K562 (cell line): ENCODE data around the gene EXOC4. TPM values are rescaled to one million over a fixed set of nuclear protein-coding genes. Genes with fewer than 3 reads are reported as not detected.

Experiments used
- ATAC-seq: fragments of 200-7000 bp; cut with Tn5 transposase; 3 replicates; pipeline ENCODE4 v1.9.1; 2020; ENCODE audit warnings: moderate library complexity
- BruUV-seq: library from RNA; stranded (reverse); fragments of 400-500 nt; replicated peaks from 2 replicates; lab custom pipeline; 2021; lab: Mats Ljungman, UMichigan
- CTCF ChIA-PET: fragments of 300-600 bp; formaldehyde crosslinking; extraction: SDS; loops from one replicate; lab custom pipeline; 2021; ENCODE audit warnings: low intra/inter-chr PET ratio; lab: Yijun Ruan, JAX
- POLR2A ChIA-PET: fragments of 300-600, 350-650 bp; sonication (Branson Sonifier 250); formaldehyde crosslinking; extraction: SDS; loops from one replicate; lab custom pipeline; 2021; ENCODE audit warnings: antibody characterized with exemption, inconsistent platforms; lab: Yijun Ruan, JAX
- DNase-seq, 4 experiments: peaks; one replicate each; pipeline versions ENCODE4 v3.0.0 to v3.0.0-alpha.2; 2011 to 2018; ENCODE audit warnings: low spot score in 3 of 4, mixed read lengths in 3 of 4; ENCODE audit errors: extremely low read depth in 1 of 4
- FAIRE-seq: peaks from 2 replicates; lab custom pipeline; 2011; peaks lifted over from hg19 to GRCh38; lab: Jason Lieb, UNC
- H2AFZ ChIP-seq: 2 replicates; pipeline ENCODE4 v1.6.0; 2011; ENCODE audit warnings: low read depth, low read length, control low read depth, inconsistent platforms
- H3K27ac ChIP-seq: fragments of 200-600 bp; 3 replicates; pipeline ENCODE4 v1.8.0; 2011; ENCODE audit warnings: low read depth, mild to moderate bottlenecking, control low read depth, inconsistent platforms, low read length, moderate library complexity, mixed read lengths; ENCODE audit errors: extremely low read depth
- H3K27me3 ChIP-seq, 2 experiments: fragments of 300-600 bp in 1 of 2; 2 replicates in 1 of 2; 3 replicates in 1 of 2; pipeline versions ENCODE4 v1.6.0 to v1.8.0; 2011; ENCODE audit warnings: inconsistent platforms in 2 of 2, low read length in 2 of 2, mild to moderate bottlenecking in 1 of 2, mixed read lengths in 1 of 2, moderate library complexity in 1 of 2; ENCODE audit not compliant: control insufficient read depth in 2 of 2, insufficient read depth in 2 of 2
- H3K36me3 ChIP-seq: fragments of 300-600 bp; 3 replicates; pipeline ENCODE4 v1.8.0; 2011; ENCODE audit warnings: mild to moderate bottlenecking, low read length, inconsistent platforms; ENCODE audit not compliant: control insufficient read depth, insufficient read depth
- H3K4me1 ChIP-seq, 2 experiments: fragments of 200-600 bp in 1 of 2; replicated peaks in 1 of 2; 2 replicates in 1 of 2; 3 replicates in 1 of 2; pipeline versions ENCODE4 v1.5.1 to v1.8.0; 2011; ENCODE audit warnings: inconsistent platforms in 2 of 2, low read length in 2 of 2, mild to moderate bottlenecking in 1 of 2, mixed read lengths in 1 of 2, moderate library complexity in 1 of 2; ENCODE audit not compliant: control insufficient read depth in 2 of 2, insufficient read depth in 2 of 2
- H3K4me2 ChIP-seq: 2 replicates; pipeline ENCODE4 v1.6.1; 2011; ENCODE audit warnings: low read length, control low read depth, inconsistent platforms, mixed read lengths; ENCODE audit not compliant: insufficient read depth
- H3K4me3 ChIP-seq: fragments of 200-600 bp; sonication (generic), shearing (Covaris generic); 2 replicates; pipeline ENCODE4 v1.5.1; 2016; ENCODE audit warnings: control low read depth, inconsistent platforms
- H3K79me2 ChIP-seq: fragments of 200-600 bp; 3 replicates; pipeline ENCODE4 v1.8.0; 2011; ENCODE audit warnings: low read length, inconsistent platforms; ENCODE audit not compliant: control insufficient read depth, insufficient read depth
- H3K9ac ChIP-seq, 2 experiments: 2 replicates each; pipeline versions ENCODE4 v1.6.0 to v1.6.1; 2011; ENCODE audit warnings: low read depth in 2 of 2, low read length in 2 of 2, control low read depth in 1 of 2, inconsistent platforms in 1 of 2, mild to moderate bottlenecking in 1 of 2, mixed read lengths in 1 of 2; ENCODE audit not compliant: insufficient read depth in 1 of 2
- H3K9me1 ChIP-seq: one replicate; pipeline ENCODE4 v1.6.0; 2011; ENCODE audit warnings: inconsistent platforms, mild to moderate bottlenecking, low read length, moderate library complexity; ENCODE audit not compliant: control insufficient read depth, insufficient read depth
- H3K9me3 ChIP-seq: replicated peaks from 2 replicates; pipeline ENCODE4 v1.5.1; 2011; ENCODE audit warnings: low read depth, low read length, inconsistent platforms; ENCODE audit not compliant: control insufficient read depth, insufficient read depth
- H4K20me1 ChIP-seq: replicated peaks from 2 replicates; pipeline ENCODE4 v1.6.1; 2011; ENCODE audit warnings: low read length, inconsistent platforms, mixed read lengths; ENCODE audit not compliant: control insufficient read depth, insufficient read depth
- CCAR2 ChIP-seq: fragments of 200-400 bp; formaldehyde crosslinking; IDR thresholded peaks from 2 replicates; pipeline ENCODE4 v1.6.1; 2017; ENCODE audit warnings: mild to moderate bottlenecking, low read depth, low read length
- CSDE1 ChIP-seq, 2 experiments: fragments of 450-650 bp; IDR thresholded peaks; 2 replicates each; pipeline ENCODE4 v1.6.1; 2016; ENCODE audit warnings: mild to moderate bottlenecking in 1 of 2
- ESRRB ChIP-seq: fragments of 250-450 bp; sonication (Bioruptor Pico); IDR thresholded peaks from 2 replicates; pipeline ENCODE4 v1.5.0; 2020; ENCODE audit warnings: mild to moderate bottlenecking, moderate library complexity, borderline replicate concordance
- HEY1 ChIP-seq: fragments of 250-450 bp; sonication (Bioruptor Pico); IDR thresholded peaks from 2 replicates; pipeline ENCODE4 v1.5.0; 2020; ENCODE audit warnings: mild to moderate bottlenecking, moderate library complexity, borderline replicate concordance
- IRF2 ChIP-seq: sonication (generic); formaldehyde crosslinking; IDR thresholded peaks from 2 replicates; pipeline ENCODE4 v1.8.1; 2022; ENCODE audit warnings: mild to moderate bottlenecking, missing genetic modification reagents
- KDM2B ChIP-seq: fragments of 250-450 bp; sonication (Bioruptor Pico); IDR thresholded peaks from 2 replicates; pipeline ENCODE4 v1.8.0; 2021; ENCODE audit warnings: mild to moderate bottlenecking, moderate library complexity
- NFYB ChIP-seq: IDR thresholded peaks from 2 replicates; pipeline ENCODE4 v1.6.1; 2011; ENCODE audit warnings: mild to moderate bottlenecking, moderate library complexity; ENCODE audit not compliant: insufficient read length; ENCODE audit errors: extremely low read depth
- SMAD3 ChIP-seq: fragments of 450-650 bp; formaldehyde crosslinking; conservative IDR thresholded peaks from 2 replicates; pipeline ENCODE4 v1.4.0; 2020; ENCODE audit warnings: mild to moderate bottlenecking
- ZNF174 ChIP-seq: fragments of 250-450 bp; sonication (Bioruptor Pico); IDR thresholded peaks from 2 replicates; pipeline ENCODE4 v1.4.0; 2020; ENCODE audit warnings: mild to moderate bottlenecking
- ZNF717 ChIP-seq: fragments of 250-450 bp; sonication (Bioruptor Pico); IDR thresholded peaks from 2 replicates; pipeline ENCODE4 v1.5.0; 2021
- WGBS: fragments of 100-300 bp; shearing (Covaris generic); methylation state at CpG from one replicate; pipeline ENCODE4 v1.1.6; 2016; ENCODE audit warnings: low coverage, mixed read lengths; ENCODE audit not compliant: insufficient coverage; ENCODE audit errors: missing lambda C conversion rate; 5-methylcytosine and 5-hydroxymethylcytosine counted together
- in situ Hi-C: fragments of 300-500 bp; cut with MboI; formaldehyde crosslinking; loops from 4 replicates; pipeline ENCODE4 v1.15.0; 2018; ENCODE audit warnings: inconsistent platforms, mixed read lengths
- intact Hi-C: fragments of 100-400 bp; cut with micrococcal nuclease; formaldehyde crosslinking; loops from 2 replicates; pipeline ENCODE4 v1.14.2; 2022
- polyA plus RNA-seq, 8 experiments: library from polyadenylated mRNA; depleted of rRNA in 4 of 8; stranded (reverse) in 5 of 8; unstranded in 3 of 8; fragments of >200 nt; fragmentation: Nextera tagmentation in 2 of 8; fragmentation: Illumina TruSeq in 1 of 8; extraction: Ambion mirVana in 2 of 8; extraction: Trizol in 1 of 8; gene quantifications; 2 replicates each; pipeline versions ENCODE4 v1.2.1 to v1.2.3, GENCODE V29; 2011 to 2014; ENCODE audit warnings: inconsistent platforms in 1 of 8, missing spikeins in 1 of 8
- total RNA-seq, 7 experiments: library from RNA; depleted of rRNA in 6 of 7; stranded (reverse); fragments of >200 nt in 6 of 7; fragmentation: Illumina TruSeq in 2 of 7; extraction: Trizol in 2 of 7; gene quantifications; 2 replicates each; pipeline versions ENCODE4 v1.2.1 to v1.2.3, GENCODE V29; 2011 to 2021; ENCODE audit warnings: low replicate concordance in 1 of 7

The EXOC4 gene
- total and polyA plus RNA-seq, 9 of the 15 experiments (the other 6 are each of a cell fraction or from before 2014, with no cell fraction given) = 18.5 to 73.1 (median 46.6) TPM

DNA sequence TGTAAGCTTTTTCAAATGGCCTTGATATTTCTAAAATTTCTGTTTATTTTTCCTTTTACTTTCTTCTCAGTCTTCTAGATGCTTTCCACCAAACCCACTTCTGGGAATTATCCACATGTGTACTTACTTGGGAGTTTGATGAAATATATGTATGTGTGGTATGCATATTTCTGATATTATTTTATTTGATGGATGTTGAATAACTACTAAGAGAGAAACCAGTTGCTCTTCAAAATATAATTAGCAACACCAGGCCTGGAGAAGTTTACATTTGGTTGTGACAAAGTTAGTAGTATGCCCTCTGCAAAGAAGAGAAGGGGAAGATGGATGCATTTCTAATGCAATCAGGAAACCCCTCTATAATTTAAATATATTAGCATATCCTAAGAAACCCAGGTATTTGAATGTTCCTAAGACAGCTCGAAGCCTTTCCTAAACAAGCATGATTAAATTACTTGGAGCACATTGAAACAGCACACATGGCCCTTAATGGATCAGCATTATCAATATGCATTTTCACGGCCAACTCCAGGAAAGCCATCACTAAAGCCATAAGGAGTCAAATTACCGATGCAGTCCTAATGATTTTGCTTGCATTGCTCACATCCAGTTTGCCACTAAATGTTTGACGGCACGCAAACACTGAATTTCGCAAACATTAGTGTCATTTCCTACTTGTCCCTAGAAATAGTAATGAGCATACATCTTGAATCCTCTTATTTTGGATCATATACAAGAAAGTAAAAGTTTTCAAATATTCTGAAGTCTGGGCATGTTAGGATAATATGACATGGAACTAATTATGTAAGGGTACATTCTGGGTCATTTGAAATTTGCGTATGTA is 393.8 kb downstream of the EXOC4 start:
- Histone ChIP-seq H3K27ac (no peak overlapping the region), H3K36me3 (no peaks in the 10 kb centered on the region), H3K9me3 (no peaks in the 10 kb centered on the region), H3K27me3 (no peaks in the 10 kb centered on the region), H2AFZ (no peak overlapping the region)
- no peak for FAIRE-seq
- CTCF ChIA-PET = no interaction called here
- WGBS = 79% methylated on average over 7 of the region's 7 CpGs
- no peak for DNase-seq
- POLR2A ChIA-PET = interaction anchor here (0.8 kb wide), 1 partner anchor 15 kb away, joined by 3 read pairs; no protein-coding TSS in a partner anchor
- ATAC-seq = no peak
- no peak for TF ChIP-seq IRF2 (CRISPR knock-in tag)
- TF ChIP-seq, all 486 proteins: peak for 0
- Histone ChIP-seq H3K4me3 (no peak overlapping the region), H3K9ac (no peak overlapping the region), H3K4me2 (no peak overlapping the region), H3K79me2 (no peaks in the 10 kb centered on the region), H3K9me1 (no peaks in the 10 kb centered on the region), H4K20me1 (no peaks in the 10 kb centered on the region), H3K4me1 (no peaks in the 10 kb centered on the region)
- no TSS peak for BruUV-seq
- intact Hi-C loops (no loop called here), in situ Hi-C loops (no loop called here)

DNA sequence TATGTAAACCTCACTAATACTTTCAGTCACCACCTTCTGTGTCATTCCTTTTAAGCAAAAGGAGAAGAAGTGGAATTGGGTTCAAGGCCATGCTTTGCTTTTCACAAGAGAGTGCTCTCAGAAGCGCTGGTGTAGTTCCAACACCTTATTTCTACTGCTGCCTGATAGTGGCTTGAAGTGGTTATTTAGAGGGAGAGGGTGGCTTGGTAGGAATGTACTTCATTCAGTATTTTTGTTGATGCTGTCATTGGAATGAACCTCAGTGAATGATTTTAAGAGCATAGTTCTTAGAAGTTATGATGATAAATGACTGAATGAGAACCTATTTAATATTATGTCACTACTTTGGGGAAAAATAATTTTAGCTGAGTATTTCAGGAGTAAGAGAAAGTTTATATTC is 396.7 kb downstream of the EXOC4 start:
- no peaks in the 10 kb centered on the region for H3K27me3 ChIP-seq
- ATAC-seq = no peak
- H3K4me2 ChIP-seq = no peak overlapping the region
- H3K9ac ChIP-seq = no peak overlapping the region
- FAIRE-seq = no peak
- CTCF ChIA-PET = no interaction called here
- H3K79me2 ChIP-seq = no peaks in the 10 kb centered on the region
- TF ChIP-seq KDM2B (CRISPR knock-in tag) (no peak), CCAR2 (no peak), CSDE1 (IDR thresholded peaks at IDR 0.05) (no peak), HEY1 (CRISPR knock-in tag) (no peak), ZNF174 (CRISPR knock-in tag) (no peak), SMAD3 (no peak), NFYB (no peak), ZNF717 (CRISPR knock-in tag) (no peak), ESRRB (CRISPR knock-in tag) (no peak)
- no peaks in the 10 kb centered on the region for H3K4me1 ChIP-seq
- H3K36me3 ChIP-seq = no peaks in the 10 kb centered on the region
- H4K20me1 ChIP-seq = no peaks in the 10 kb centered on the region
- intact Hi-C loops (no loop called here), in situ Hi-C loops (no loop called here)
- DNase-seq = no peak
- WGBS = 5% methylated on average over 1 of the region's 1 CpG
- no TSS peak for BruUV-seq
- no peak overlapping the region for H2AFZ ChIP-seq
- POLR2A ChIA-PET = no interaction called here
- H3K27ac ChIP-seq = no peak overlapping the region
- H3K9me1 ChIP-seq = no peaks in the 10 kb centered on the region
- no peak overlapping the region for H3K4me3 ChIP-seq
- H3K9me3 ChIP-seq = no peaks in the 10 kb centered on the region
